GM12891 (cell line): ENCODE measurements around the gene BRD4.

Experiments used
- PAX5 ChIP-seq: IDR thresholded peaks from 2 replicates; pipeline ENCODE4 v1.6.1; 2011; ENCODE audit warnings: low read length, moderate library complexity, mild to moderate bottlenecking; ENCODE audit not compliant: insufficient read depth, severe bottlenecking
- POLR2A ChIP-seq: IDR thresholded peaks from 2 replicates; pipeline ENCODE4 v1.6.1; 2011; ENCODE audit warnings: low read depth, low read length, control low read depth
- POLR2AphosphoS5 ChIP-seq: IDR thresholded peaks from 2 replicates; pipeline ENCODE4 v1.6.1; 2011; ENCODE audit warnings: low read depth, low read length, control low read depth
- SPI1 ChIP-seq: IDR thresholded peaks from 2 replicates; pipeline ENCODE4 v1.6.1; 2011; ENCODE audit warnings: low read depth, low read length, control low read depth
- TAF1 ChIP-seq: IDR thresholded peaks from 2 replicates; pipeline ENCODE4 v1.6.1; 2011; ENCODE audit warnings: low read depth, low read length, control low read depth

DNA sequence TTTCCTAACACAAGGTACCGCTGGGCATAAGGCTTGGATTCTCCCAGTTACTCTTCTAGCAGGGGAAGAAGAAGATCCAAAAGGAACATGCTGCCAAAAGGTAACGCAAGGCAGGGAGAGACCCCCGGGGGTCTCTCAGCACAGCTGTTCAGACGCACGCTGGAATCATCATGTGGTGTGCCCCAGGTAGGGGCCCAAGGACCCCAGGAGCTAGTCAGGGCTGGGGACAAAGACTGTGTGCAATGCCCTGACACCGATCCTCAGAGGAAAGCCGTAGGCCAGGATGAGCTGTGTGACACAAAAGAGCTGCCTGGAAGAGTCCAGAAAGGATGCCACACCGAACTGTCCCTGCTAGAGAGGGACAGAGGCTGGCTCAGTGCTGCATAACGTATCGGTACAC lies 77.8 kb downstream of the BRD4 start:
- TF ChIP-seq TAF1: no peak
- no peak for TF ChIP-seq POLR2AphosphoS5
- no peak for TF ChIP-seq PAX5
- TF ChIP-seq POLR2A: no peak
- TF ChIP-seq SPI1: no peak
